Chondrocyte (in vitro differentiated cells): ENCODE measurements around the gene RABGAP1L. TPM values are rescaled to one million over a fixed set of nuclear protein-coding genes. Genes with fewer than 3 reads are reported as not detected.

Experiments
- DNase-seq: peaks from one replicate; pipeline ENCODE4 v3.0.0; 2021; ENCODE audit warnings: mixed read lengths, low spot score
- H3K27ac Mint-ChIP-seq: one replicate; pipeline ENCODE4 v1.8.0; 2021; ENCODE audit warnings: mild to moderate bottlenecking, moderate library complexity, mixed read lengths; ENCODE audit not compliant: unreplicated experiment
- H3K27me3 Mint-ChIP-seq: 2 replicates; pipeline ENCODE4 v1.8.0; 2021; ENCODE audit warnings: low read depth, mixed read lengths
- H3K36me3 Mint-ChIP-seq: 2 replicates; pipeline ENCODE4 v1.8.0; 2021; ENCODE audit warnings: low read depth, mixed read lengths
- H3K4me1 Mint-ChIP-seq: 2 replicates; pipeline ENCODE4 v1.8.0; 2021; ENCODE audit warnings: low read depth, mild to moderate bottlenecking, mixed read lengths
- H3K4me3 Mint-ChIP-seq: one replicate; pipeline ENCODE4 v1.8.0; 2021; ENCODE audit warnings: mild to moderate bottlenecking, moderate library complexity, mixed read lengths; ENCODE audit not compliant: unreplicated experiment
- H3K9me3 Mint-ChIP-seq: 2 replicates; pipeline ENCODE4 v1.8.0; 2021; ENCODE audit warnings: low read depth, mixed read lengths
- total RNA-seq: library from RNA; stranded (reverse); gene quantifications from 3 replicates; pipeline ENCODE4 v1.2.1, GENCODE V29; 2021
- TF ChIP-seq, protein P1 (sequence below): fragments of 200-600 bp; sonication (generic); IDR thresholded peaks from 2 replicates; pipeline ENCODE4 v1.5.0; 2021; ENCODE audit warnings: antibody characterized with exemption, mild to moderate bottlenecking, moderate library complexity

Gene RABGAP1L
- total RNA-seq, 1 donor from 2014 or later, result 27.1 TPM

- H3K27me3 Mint-ChIP-seq, result no peaks in the 10 kb centered on the region
Observed at GRCh38 chr1:174219606-174220370, 60.5 kb downstream of the RABGAP1L start.

GRCh38 chr1:174221681-174222080 is 62.4 kb downstream of the RABGAP1L start:
- no peaks in the 10 kb centered on the region for H3K4me1 Mint-ChIP-seq
- H3K4me3 Mint-ChIP-seq, result no peak overlapping the region
- peaks cover 7% of the 10 kb centered on the region for H3K36me3 Mint-ChIP-seq
- peaks cover 11% of the 10 kb centered on the region for H3K9me3 Mint-ChIP-seq
- H3K27ac Mint-ChIP-seq, result no peak overlapping the region
- DNase-seq, result no peak
- TF ChIP-seq, protein P1, sequence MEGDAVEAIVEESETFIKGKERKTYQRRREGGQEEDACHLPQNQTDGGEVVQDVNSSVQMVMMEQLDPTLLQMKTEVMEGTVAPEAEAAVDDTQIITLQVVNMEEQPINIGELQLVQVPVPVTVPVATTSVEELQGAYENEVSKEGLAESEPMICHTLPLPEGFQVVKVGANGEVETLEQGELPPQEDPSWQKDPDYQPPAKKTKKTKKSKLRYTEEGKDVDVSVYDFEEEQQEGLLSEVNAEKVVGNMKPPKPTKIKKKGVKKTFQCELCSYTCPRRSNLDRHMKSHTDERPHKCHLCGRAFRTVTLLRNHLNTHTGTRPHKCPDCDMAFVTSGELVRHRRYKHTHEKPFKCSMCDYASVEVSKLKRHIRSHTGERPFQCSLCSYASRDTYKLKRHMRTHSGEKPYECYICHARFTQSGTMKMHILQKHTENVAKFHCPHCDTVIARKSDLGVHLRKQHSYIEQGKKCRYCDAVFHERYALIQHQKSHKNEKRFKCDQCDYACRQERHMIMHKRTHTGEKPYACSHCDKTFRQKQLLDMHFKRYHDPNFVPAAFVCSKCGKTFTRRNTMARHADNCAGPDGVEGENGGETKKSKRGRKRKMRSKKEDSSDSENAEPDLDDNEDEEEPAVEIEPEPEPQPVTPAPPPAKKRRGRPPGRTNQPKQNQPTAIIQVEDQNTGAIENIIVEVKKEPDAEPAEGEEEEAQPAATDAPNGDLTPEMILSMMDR, result no peak
- no peaks in the 10 kb centered on the region for H3K27me3 Mint-ChIP-seq

More at GRCh38 chr1:174219606-174220370, 60.5 kb downstream of the RABGAP1L start:
- TF ChIP-seq, protein P1, result no peak
- Mint-ChIP-seq H3K4me3 (no peak overlapping the region), H3K36me3 (peaks cover 4% of the 10 kb centered on the region), H3K9me3 (peaks cover 9% of the 10 kb centered on the region), H3K4me1 (no peaks in the 10 kb centered on the region), H3K27ac (no peak overlapping the region)
- DNase-seq, result no peak

DNA sequence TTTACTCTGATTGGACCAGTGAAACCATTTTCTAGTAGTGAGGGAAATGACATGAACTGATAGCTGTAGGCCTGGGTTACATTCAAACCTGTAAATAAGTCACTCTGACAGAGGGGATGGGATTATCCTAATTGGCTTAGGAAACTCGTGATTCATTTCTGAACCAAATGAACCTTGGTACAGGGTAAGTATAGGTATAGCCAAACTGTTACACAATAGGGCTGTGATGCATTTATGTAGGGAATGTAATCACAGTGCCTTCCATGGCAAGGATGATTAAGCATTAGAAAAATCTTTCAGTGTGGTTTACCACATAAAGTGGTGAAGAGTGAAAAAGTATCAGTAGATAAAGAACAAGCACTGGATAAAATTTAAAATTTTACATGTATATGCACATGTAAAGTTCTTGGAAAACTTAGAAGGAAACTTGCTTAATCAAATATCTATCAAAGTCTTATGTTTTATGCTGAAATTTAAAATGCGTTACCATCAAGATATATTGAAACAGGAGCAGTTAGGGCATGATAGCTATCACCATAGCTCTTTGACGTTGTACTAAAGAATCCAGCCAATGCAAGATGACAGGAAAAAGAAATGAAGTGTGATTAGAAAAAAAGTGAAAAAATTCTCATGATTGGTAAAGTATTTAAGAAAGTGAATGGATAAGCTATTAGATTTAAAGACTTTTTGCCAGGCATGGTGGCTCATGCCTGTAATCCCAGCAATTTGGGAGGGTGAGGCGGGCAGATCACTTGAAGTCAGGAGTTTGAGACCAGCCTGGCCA is 63.0 kb downstream of the RABGAP1L start:
- TF ChIP-seq, protein P1, result no peak
- H3K27ac Mint-ChIP-seq, result no peak overlapping the region
- H3K4me3 Mint-ChIP-seq, result no peak overlapping the region
- peaks cover 11% of the 10 kb centered on the region for H3K9me3 Mint-ChIP-seq
- no peaks in the 10 kb centered on the region for H3K27me3 Mint-ChIP-seq
- no peak for DNase-seq
- peaks cover 7% of the 10 kb centered on the region for H3K36me3 Mint-ChIP-seq
- H3K4me1 Mint-ChIP-seq, result no peaks in the 10 kb centered on the region

DNA sequence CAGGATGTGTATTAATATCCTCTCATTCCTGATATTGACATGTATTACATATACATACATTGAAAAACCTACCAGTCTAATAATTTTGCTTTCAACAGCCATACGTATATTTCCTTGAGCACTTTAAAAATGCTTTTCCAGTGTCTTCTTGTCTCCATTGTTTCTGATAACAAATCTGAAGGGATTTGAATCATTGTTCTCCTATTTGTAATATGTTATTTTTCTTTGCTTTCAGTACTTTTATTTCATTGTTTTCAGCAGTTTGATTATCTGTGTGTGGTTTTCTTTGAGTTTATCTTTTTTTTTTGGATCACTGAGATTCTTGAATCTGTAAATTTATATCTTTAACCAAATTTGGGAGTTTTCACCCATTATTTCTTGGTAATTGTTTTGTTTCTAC is 65.3 kb downstream of the RABGAP1L start:
- no peak overlapping the region for H3K27ac Mint-ChIP-seq
- H3K4me1 Mint-ChIP-seq, result peaks cover 3% of the 10 kb centered on the region

More for the DNA sequence above, 65.3 kb downstream of the RABGAP1L start:
- H3K4me3 Mint-ChIP-seq, result no peak overlapping the region
- TF ChIP-seq, protein P1, result no peak
- peaks cover 13% of the 10 kb centered on the region for H3K9me3 Mint-ChIP-seq
- DNase-seq, result no peak
- peaks cover 9% of the 10 kb centered on the region for H3K36me3 Mint-ChIP-seq
- H3K27me3 Mint-ChIP-seq, result no peaks in the 10 kb centered on the region
